Endothelial cell of umbilical vein (primary cell): ENCODE results near the gene APOBEC3G.

Experiments used
- CTCF ChIP-seq, 2 donors: IDR thresholded peaks; 1 replicate in 1 of 2; 2 replicates in 1 of 2; pipeline ENCODE4 v1.5.1; 2011; ENCODE audit warnings: low read length in 2 of 2, mild to moderate bottlenecking in 2 of 2, moderate library complexity in 2 of 2, control low read depth in 1 of 2, inconsistent platforms in 1 of 2, low read depth in 1 of 2; ENCODE audit not compliant: insufficient read depth in 1 of 2; ENCODE audit errors: extremely low read depth in 1 of 2
- EZH2 ChIP-seq: IDR thresholded peaks from 2 replicates; pipeline ENCODE4 v1.6.1; 2012; ENCODE audit warnings: borderline replicate concordance, low read depth, mild to moderate bottlenecking, moderate library complexity, low read length, inconsistent platforms; ENCODE audit not compliant: severe bottlenecking
- FOS ChIP-seq: IDR thresholded peaks from 2 replicates; pipeline ENCODE4 v1.6.1; 2011; ENCODE audit warnings: mild to moderate bottlenecking, low read length, moderate library complexity, borderline replicate concordance; ENCODE audit not compliant: insufficient read depth
- GATA2 ChIP-seq: IDR thresholded peaks from 2 replicates; pipeline ENCODE4 v1.7.0; 2011; ENCODE audit warnings: low read depth, mild to moderate bottlenecking, moderate library complexity, mixed read lengths, low read length; ENCODE audit not compliant: insufficient read length, insufficient read depth
- POLR2AphosphoS5 ChIP-seq: IDR thresholded peaks from 2 replicates; pipeline ENCODE4 v1.6.1; 2012; ENCODE audit warnings: low read depth, mild to moderate bottlenecking, control low read depth, low read length, moderate library complexity; ENCODE audit not compliant: insufficient read depth

- TF ChIP-seq CTCF (IDR thresholded peaks at IDR 0.05; ENCODE audit: extremely low read depth in 1 of 2, insufficient read depth in 1 of 2, low read depth in 1 of 2, low read length in 2 of 2) (no peak), POLR2AphosphoS5 (no peak), FOS (no peak), EZH2 (no peak), GATA2 (no peak)
These were observed 15.2 kb downstream of the APOBEC3G start for GRCh38 chr22:39092111-39092862.
